Ovary (tissue), 3 donors: ENCODE measurements around the gene MTUS2.

ENCODE experiments used
- POLR2A ChIP-seq: fragments of 450-650 bp; IDR thresholded peaks from one replicate; pipeline ENCODE4 v1.6.1; 2017; ENCODE audit warnings: antibody characterized with exemption, mild to moderate bottlenecking, moderate library complexity
- TF ChIP-seq, protein P1 (sequence below), 3 donors: fragments of 450-650 bp in 2 of 3; fragments of 200-600 bp in 1 of 3; IDR thresholded peaks; one replicate each; pipeline versions ENCODE4 v1.5.1 to v1.8.0; 2016 to 2022; ENCODE audit warnings: antibody characterized with exemption in 3 of 3, mild to moderate bottlenecking in 1 of 3
- donor health status: DM: no; HTN: no; CAD: no.

- TF ChIP-seq, protein P1, sequence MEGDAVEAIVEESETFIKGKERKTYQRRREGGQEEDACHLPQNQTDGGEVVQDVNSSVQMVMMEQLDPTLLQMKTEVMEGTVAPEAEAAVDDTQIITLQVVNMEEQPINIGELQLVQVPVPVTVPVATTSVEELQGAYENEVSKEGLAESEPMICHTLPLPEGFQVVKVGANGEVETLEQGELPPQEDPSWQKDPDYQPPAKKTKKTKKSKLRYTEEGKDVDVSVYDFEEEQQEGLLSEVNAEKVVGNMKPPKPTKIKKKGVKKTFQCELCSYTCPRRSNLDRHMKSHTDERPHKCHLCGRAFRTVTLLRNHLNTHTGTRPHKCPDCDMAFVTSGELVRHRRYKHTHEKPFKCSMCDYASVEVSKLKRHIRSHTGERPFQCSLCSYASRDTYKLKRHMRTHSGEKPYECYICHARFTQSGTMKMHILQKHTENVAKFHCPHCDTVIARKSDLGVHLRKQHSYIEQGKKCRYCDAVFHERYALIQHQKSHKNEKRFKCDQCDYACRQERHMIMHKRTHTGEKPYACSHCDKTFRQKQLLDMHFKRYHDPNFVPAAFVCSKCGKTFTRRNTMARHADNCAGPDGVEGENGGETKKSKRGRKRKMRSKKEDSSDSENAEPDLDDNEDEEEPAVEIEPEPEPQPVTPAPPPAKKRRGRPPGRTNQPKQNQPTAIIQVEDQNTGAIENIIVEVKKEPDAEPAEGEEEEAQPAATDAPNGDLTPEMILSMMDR (IDR thresholded peaks at IDR 0.05) = no peak
- no peak for TF ChIP-seq POLR2A
These were observed 707.4 kb downstream of the MTUS2 start for GRCh38 chr13:29527511-29527910.
